NCI-H460 (cell line): ENCODE measurements around the gene MAP2K3. TPM values are rescaled to one million over a fixed set of nuclear protein-coding genes. Genes with fewer than 3 reads are reported as not detected.
"Not testable (repeated sequence)": the region's sequence is repeated elsewhere in the genome, so short reads cannot be mapped to it uniquely, and the experiment has no call there.

Experiments used
- DNase-seq: peaks from one replicate; pipeline ENCODE4 v3.0.0-alpha.2; 2016; ENCODE audit warnings: low read depth; ENCODE audit errors: extremely low read depth
- total RNA-seq: library from RNA; depleted of rRNA; stranded (reverse); fragments of >200 nt; shearing (Covaris generic); gene quantifications from 2 replicates; pipeline ENCODE4 v1.2.3, GENCODE V29; 2014

The MAP2K3 gene
- total RNA-seq, 1 experiment from 2014 or later = 18.6 TPM

DNA sequence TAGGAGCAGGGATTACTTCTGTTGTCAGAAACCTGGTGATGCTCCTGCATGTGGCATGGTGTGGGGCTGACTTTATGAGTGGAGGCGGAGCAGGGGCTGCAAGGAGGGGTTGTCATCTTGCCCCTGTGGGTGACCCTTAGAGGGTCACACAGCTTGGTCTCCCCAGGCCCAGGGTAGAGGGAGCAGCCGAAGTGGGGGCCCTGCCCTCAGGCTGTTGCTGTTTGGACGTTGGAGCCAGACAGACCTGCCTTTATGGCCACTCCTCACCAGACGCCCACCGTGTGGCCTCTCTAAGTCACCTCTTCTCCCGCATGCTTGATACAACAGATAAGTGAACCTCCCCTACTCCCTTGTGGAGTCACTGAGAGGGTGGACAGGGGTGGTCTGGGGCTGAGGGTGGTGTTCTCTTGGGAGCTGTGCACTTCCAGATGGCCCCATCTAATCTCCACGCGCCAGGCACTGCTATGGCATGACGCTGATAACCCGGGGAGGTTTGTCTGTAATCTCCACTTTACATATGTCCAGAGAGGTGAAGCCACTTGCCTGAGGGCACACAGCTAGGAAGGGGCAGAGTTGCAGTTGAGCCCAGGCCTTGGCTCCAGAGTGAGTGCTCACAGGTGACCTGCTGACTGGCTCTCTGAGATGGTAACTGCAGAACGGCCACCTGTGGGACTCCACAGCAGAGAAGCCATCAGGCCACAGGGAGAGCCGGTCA is 10.0 kb downstream of the MAP2K3 start:
- no peak for DNase-seq

DNA sequence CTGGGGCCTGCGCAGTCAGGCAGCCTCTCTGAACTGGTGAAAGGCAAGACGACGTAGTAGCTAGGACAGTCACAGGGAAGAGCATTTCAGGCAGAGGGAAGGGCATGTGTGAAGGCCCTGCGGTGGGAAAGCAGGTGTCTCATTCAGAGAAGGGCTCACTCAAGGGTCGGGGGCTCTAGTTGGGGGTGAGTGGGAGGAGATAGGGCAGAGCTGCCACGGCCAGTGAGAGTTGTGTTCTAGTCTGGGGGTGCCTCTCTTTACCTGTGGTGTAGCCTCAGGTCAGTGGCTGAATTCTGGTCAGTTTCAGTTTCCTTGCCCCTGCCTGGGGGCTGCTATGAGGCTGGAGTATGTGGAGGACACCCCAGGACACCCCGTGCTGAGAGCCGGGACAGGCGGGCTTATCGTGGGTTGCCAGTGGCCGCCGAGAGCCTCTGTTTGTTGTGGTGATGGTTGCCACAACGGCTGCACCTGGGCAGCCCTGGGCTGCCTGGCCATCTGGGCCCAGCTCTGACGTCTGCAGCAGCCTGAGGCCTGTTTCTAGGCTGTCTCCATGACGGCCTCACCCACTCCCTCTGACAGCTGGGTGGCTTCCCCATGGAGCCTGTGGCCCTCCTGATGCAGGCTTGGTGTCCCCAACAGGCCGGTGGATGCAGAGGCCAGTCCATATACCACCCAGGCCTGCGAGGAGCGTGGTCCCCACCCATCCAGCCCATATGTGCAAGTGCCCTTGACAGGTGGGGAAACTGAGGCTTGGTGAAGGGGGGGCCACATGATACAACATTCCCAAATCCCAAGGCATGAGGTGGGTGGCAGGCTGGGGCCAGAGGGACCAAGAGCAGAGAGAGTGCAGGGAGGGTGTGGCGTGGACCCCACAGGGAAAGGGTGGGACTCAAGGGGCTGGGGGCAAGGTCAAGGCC is 10.8 kb downstream of the MAP2K3 start:
- no peak for DNase-seq

DNA sequence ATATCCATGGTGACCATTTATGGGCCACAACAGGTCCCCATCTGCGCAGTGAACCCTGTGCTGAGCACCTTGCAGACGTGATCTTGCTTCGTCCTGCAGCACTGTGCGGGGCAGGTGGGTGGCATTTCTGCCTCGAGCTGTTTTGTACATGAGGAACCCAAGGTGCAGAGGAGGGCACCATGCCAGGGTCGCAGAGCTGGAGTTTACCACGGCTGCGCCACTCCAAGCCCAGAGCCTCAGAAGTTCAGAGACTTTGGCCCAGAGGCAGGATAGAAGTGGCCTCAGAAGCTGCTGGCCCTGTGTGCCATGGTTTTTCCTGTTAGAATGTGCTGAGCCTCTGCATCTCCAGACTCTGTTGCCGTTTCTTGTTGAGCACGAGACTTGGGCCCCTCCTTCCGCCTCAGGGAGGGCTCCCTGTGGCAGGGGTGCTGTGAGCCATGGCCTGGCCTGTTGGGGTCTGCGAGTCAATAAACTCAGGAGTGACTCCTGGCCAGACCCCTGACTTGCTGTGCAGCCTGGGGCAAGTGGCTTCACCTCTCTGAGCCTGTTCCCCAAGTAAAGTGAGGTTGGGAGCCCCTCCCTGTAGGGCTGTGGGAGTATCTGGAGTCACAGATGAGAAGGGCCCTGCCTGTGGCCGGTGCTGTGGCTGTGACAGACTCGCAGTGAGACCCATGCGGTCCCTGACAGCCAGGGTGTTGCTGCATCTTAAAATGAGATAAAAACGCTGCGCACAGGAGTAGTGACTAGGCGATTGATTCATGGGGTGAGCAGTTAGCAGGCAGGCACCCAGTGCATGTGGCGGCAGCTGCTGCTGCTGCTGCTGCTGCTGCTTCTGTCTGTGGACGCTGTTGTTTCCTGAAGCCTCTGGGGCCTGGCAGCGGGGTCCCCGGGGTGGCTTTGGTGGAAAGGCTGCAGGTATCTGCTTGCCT is 11.8 kb downstream of the MAP2K3 start:
- no peak for DNase-seq

DNA sequence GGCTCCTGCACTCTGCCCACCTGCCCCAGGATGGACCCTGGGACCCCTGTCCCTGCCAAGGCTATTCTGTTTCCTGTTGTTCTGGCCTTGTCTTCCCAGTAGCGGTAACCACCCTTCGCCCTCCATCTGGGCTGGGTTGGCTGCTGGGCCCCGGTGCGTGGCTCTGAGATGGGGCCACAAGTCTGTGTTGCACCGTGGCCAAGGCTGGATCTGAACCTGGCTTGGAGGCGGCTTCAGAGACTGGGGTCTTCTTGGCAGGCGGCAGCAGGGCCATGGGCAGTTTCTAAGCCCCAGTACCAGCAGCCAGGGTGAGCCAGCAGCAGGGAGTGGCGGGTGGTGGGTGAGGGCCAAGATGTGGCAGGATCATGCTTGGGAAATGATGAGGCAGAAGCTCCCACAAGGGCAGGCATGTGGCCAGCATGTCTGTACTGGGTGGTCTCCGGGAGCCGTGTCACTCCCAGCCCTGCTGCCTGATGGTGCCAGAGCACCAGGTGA is 12.6 kb downstream of the MAP2K3 start:
- no peak for DNase-seq

DNA sequence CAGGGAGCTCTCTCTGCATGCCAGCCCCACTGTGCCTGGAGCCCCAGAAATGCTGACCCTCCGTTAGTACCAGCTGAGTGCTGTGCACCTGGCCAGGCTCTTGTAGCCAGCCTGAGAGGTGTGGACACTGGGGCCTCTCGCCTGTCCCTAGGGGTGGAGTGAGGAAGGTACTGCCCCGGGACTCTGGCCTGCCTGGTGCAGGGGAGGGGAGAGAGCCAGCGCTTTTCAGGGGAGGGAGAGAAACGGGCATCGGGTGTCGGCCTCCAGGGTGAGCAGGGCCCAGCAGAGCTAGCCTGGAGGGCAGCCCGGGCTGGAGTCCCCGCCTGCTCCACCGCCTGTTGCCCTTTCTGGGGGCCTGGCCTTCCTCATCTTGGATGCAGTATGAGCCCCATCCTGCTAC is 13.1 kb downstream of the MAP2K3 start:
- no peak for DNase-seq

DNA sequence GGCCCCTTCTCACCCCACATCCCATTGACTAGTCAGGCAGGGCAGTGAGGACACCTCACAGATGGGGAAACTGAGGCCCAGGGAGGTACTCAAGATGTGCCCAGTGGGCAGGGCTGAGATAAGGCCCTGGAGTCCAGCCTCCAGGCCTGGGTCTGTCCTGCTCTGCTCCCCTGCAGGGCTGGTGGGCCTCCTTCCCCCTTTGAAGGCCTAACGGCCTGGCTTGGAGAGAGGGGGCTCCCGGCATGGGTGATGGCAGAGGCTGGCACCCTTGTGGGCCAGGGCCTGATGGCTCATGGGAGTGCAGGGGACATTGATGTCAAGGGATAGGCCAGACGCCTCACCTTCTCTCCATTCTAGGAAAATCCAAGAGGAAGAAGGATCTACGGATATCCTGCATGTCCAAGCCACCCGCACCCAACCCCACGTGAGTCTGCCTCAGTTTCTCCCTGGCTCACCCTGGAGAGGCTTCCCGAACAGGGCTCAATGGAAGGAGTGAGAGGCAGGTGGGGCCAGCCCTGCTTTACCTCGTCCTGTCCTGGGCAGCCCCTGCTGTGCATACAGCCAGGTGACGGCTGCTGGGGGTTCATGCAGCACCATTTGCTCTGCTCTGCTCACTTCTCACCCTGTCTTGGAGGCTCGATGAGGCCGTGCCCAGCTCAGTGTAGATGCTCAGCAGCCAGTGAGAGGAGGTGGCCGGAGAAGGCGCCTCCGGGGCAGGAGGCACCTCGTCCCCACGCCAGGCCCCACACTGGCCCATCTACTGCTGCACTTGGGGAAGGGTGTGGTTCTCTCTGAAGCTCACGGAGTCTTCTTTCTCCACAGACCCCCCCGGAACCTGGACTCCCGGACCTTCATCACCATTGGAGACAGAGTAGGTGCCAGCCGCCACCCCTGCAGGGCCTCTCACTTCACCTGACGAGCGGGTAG is 13.8 kb downstream of the MAP2K3 start:
- DNase-seq = no peak

DNA sequence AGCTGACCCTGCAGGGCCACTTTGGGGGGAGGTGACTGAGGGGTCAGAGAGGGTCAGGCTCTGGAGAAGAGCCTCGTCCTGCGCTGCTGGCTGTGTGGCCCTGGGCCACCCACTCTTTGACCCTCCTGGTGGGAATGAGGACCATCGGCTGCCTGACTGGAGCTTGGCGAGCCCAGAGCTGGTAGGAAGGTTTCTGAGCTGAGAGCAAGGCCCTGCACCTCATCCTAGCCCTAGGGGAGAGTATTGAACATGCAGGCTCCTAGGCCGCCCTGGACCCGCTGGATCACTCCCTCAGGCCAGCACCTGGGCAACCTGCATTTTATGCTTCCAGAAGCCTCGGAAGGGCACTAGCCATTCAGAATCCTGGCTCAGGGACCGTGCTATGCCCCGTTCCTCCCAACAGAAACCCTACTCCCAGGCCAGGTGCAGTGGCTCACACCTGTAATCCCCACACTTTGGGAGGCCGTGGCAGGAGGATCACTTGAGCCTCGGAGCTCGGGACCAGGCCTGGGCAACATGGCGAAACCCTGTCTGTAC is 14.5 kb downstream of the MAP2K3 start:
- DNase-seq = no peak

DNA sequence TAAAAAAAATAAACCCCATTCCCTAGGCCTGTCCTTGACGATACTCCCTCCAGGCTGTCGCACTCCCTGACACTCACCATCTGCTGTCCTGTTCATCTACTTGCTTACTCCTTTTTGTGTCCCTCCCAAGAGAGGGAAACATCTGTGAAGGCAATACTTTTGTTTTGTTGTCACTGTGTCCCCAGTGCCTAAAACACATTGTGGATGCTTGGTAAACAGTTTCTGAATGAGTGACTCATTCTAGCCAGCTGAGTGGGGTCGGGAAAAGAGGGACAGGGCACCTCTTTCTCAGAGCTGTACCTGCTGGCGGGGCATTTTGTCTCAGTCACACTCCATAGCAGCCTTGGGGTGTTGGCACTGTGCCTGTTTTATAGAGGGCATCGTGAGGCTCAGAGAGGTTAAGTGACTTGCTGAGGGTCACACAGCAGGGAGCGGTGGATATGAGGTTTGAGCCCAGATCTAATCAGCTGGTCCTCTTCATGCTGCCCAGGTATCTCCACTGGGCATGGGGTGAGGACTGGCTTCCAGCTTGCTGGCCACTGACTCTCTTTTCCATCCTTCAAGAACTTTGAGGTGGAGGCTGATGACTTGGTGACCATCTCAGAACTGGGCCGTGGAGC is 15.6 kb downstream of the MAP2K3 start:
- DNase-seq = no peak

DNA sequence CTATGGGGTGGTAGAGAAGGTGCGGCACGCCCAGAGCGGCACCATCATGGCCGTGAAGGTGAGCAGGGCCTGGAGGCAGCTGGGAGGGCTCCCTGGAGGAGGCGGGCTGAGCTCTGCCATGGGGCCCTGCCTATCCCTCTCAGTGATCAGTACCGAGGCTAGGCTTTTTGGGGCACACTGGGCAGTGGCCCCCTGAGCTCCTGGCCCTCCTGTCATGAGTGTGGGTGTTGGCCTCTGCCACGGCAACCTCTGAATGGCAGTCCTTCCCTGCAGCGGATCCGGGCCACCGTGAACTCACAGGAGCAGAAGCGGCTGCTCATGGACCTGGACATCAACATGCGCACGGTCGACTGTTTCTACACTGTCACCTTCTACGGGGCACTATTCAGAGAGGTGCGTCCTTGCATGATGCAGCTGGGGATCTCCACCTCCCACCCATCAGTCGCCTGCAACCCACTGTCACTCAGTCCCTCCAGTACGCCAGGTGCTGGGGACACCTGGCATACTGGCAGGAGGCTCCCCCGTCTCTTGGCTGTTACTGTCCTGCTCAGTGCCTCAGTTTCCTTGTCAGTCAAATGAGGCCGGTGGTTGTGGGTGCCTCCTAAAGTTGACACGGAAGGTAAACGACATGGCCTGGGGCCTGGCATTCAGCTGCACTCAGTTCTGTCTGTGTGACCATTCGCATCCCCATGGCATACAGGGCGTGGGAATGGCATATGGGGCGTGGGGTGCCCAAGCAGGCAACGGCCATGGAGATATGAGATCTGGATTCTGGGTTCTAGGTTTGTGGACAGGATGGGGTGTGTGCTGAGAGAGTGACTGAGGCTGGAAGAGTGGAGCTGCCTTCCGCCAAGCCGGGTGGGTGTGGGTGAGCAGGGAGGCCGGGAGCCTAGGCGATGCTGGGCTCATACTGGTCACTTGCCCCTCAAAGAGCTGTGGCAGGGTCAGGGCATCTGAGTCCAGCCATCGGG is 16.4 kb downstream of the MAP2K3 start:
- DNase-seq = no peak

DNA sequence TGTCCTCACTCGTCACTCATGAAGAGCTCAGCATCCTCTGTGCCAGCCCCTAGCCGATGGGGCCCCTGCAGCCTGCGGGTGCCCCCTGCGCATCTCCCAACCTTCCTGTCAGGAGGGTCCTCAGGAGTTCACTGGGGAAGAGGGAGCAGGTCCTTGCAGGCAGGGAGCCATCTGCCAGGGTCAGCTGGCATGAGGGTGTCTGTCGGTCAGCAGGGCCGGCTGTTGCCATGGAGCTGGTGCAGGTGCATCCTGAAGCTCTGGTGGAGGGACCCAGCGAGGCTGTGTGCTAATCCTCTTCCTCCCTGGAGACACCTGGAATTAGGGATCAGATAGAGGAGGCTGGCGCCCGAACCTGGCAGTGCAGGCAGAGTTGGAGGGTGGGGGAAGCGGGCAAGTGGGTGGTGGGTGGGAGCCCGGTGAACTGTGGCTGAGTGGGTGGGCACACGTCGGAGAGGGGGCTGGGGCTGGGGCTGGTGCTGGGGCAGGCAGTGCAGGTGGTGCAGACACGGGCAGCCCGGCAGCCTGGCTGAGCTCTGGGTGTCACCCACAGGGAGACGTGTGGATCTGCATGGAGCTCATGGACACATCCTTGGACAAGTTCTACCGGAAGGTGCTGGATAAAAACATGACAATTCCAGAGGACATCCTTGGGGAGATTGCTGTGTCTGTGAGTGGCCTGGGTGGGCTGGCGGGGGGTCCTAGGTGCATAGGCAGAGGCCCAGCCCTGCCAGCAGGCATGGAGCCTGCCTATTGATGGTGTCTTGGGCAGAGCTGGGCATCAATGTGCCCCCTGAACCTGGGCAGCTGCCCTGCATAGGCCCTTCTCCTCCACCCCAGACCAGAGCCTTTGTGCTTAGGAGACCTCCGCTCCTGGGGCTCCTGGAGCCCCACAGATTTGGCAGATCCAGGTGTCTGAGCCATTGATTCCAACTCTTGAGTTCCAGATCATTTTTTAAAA is 17.4 kb downstream of the MAP2K3 start:
- no peak for DNase-seq

DNA sequence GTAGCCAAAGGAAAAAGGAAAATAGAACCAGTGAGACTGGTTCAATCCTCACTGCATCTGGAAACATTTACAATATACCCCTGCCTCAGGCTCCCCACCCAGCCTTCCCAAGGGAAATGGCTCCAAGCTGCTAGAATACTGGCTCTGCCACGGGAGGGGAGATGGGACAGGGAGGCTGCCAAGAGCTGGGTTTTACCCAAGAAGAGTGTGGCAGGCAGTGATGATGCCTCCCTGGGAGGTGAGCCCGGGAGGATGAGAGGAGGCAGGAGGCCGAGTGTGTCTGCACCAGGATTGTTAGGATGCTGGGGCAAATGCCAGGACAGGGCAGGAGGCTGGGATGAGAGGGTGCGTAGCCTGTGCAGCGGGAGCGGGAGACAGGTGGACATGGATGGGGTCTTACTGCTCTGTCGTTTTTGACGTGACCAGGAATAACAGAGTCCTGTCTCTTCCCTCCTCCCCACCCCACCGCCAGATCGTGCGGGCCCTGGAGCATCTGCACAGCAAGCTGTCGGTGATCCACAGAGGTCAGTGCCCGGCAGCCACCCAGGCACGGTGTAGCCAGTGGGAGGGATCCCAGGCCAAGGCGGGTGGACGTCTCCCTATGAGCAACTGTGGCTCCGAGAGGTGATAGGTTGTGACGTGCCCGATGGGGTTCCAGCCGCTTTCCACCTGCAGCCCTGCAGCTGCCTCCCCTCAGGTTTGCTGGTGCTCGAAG is 18.4 kb downstream of the MAP2K3 start:
- no peak for DNase-seq

DNA sequence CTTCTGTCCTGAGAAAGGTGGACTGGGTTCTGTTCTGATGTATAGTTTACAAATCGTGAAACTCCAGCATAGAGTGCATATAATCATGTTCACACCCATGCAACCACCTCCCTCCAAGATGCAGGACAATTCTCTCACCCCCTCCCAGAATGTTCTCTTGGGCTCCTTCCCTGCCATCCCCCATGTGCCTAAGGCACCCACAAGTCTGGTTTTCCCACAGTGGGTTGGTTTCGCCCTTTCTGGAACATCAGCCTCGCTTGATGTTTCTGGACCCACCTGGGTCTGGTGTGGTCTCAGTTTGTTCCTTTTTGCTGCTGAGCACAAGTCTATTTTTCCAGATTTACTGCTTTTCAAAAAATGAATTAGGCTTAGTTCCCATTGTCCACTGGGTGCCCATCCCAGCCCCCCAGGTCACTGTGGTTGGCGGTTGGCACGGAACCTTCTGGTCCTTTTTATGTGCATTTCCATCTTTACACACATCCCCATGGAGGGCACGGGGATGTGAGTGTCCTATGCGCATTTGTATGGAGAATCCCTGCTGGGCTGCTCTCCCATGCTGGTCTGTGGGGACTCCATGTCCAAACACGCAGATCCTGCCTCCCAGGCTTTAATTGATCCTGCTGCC is 19.0 kb downstream of the MAP2K3 start:
- DNase-seq = no peak

DNA sequence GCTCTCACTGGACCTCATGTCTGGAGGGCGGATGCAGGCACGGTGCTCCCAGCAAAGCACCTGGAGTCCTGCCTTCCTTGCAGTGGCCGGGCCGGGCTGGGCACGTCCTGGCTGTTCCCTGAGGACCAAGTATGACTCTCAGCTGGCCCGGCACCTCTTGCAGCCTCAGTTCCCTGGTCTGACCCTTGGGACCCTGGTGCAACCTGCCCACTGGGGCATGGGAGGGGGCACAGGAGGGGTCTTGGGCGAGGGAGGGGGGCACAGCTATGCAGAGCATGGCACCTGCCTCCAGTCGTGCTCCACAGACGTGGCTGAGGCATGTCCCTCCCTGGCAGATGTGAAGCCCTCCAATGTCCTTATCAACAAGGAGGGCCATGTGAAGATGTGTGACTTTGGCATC is 19.6 kb downstream of the MAP2K3 start:
- no peak for DNase-seq

DNA sequence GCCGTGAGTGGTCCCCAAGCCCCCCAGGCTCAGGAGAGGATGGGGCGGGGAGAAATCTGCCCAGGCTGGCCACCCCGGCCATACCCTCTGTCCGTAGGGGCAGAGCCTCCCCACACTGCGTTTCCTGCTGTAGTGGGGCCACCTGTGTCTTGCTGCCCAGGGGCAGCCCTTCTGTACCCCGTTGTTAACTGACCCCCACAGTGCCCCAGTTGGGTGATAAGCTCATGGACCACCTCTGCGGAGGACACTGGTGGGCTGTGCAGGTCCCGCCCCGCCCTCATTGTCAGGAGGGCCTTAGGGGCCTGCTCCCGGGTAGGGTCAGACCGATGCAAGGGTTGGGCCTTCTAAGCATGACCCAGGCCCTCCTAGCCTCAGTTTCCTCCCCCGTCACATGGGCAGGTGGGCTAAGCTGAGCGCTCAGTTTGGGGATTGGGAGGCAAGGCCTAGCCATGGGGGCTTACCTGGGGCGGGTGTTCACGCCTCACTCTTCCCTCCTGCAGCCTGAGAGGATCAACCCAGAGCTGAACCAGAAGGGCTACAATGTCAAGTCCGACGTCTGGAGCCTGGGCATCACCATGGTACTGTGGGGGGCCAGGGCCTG is 20.1 kb downstream of the MAP2K3 start:
- DNase-seq = not testable (repeated sequence)
